ENCODE measurements around the gene CNTN5. TPM values are rescaled to one million over a fixed set of nuclear protein-coding genes. Genes with fewer than 3 reads are reported as not detected.

CNTN5 gene
- total RNA-seq, 1 donor from 2014 or later: 0.24 TPM

DNA sequence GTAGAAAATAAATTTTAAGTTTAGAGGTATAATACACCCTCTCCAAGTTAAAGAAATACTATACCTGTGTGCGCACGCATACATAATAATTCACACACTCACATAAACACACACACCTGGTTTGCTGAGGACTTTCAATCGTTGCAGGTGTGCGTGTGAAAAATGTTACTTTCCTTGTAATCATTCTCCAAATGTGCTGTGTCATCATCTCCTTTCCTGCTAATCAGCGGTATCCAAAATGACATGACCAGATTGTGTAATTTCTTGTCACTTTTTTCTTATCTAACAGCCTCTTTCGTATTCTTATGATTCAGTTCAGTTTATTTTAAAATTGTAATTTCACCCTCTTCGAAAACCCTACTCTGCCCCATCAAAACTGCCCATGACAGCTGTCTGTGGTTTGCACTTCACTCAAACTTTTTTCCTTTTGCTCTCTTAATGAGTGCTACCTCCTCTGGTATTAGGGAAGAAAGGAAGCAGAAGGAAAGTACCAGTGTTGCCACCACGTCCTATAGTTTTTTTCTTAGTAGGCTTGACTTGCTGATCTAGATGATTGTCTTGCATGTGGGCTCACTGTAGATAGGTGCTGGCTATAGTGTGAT, 651.2 kb downstream of the CNTN5 start:
- ATAC-seq: no peak
- no peak overlapping the region for H3K27ac ChIP-seq
- no peaks in the 10 kb centered on the region for H3K9me3 ChIP-seq
- intact Hi-C loops (cut with DNase I): no loop called here
- H3K27me3 ChIP-seq (ENCODE audit: low read depth): no peaks in the 10 kb centered on the region
- DNase-seq: no peak
- H3K4me1 ChIP-seq: no peaks in the 10 kb centered on the region
- no peak overlapping the region for H3K4me3 ChIP-seq
- TF ChIP-seq, protein P1, sequence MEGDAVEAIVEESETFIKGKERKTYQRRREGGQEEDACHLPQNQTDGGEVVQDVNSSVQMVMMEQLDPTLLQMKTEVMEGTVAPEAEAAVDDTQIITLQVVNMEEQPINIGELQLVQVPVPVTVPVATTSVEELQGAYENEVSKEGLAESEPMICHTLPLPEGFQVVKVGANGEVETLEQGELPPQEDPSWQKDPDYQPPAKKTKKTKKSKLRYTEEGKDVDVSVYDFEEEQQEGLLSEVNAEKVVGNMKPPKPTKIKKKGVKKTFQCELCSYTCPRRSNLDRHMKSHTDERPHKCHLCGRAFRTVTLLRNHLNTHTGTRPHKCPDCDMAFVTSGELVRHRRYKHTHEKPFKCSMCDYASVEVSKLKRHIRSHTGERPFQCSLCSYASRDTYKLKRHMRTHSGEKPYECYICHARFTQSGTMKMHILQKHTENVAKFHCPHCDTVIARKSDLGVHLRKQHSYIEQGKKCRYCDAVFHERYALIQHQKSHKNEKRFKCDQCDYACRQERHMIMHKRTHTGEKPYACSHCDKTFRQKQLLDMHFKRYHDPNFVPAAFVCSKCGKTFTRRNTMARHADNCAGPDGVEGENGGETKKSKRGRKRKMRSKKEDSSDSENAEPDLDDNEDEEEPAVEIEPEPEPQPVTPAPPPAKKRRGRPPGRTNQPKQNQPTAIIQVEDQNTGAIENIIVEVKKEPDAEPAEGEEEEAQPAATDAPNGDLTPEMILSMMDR (IDR thresholded peaks at IDR 0.05): no peak
- no peaks in the 10 kb centered on the region for H3K36me3 ChIP-seq

DNA sequence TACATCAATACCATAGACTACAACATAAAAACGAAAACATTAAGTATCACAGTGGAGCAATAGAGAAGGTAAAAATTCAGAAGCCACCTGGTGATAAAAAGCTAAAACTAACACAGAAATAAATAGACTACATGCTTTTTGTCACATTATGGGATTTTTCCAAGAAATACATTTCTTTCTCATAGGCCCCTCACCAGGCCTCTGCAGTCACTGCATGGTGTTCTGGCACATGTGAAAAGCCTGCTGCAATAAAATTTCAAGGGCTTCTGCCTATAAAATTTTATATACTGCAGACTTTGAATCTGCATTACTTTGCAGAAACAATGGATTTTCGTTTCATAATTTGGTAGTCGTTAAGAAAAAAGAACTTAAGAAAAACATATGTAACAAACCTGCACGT, 655.5 kb downstream of the CNTN5 start:
- no peak overlapping the region for H3K27ac ChIP-seq
- no peak overlapping the region for H3K4me3 ChIP-seq
- no peak for DNase-seq
- no peaks in the 10 kb centered on the region for H3K27me3 ChIP-seq (ENCODE audit: low read depth)
- TF ChIP-seq, protein P1 (IDR thresholded peaks at IDR 0.05): no peak
- no peaks in the 10 kb centered on the region for H3K9me3 ChIP-seq
- H3K4me1 ChIP-seq: no peaks in the 10 kb centered on the region
- ATAC-seq: no peak
- H3K36me3 ChIP-seq: no peaks in the 10 kb centered on the region
- intact Hi-C loops (cut with DNase I): no loop called here

- no peaks in the 10 kb centered on the region for H3K4me1 ChIP-seq
- intact Hi-C loops (cut with DNase I): no loop called here
- TF ChIP-seq, protein P1 (IDR thresholded peaks at IDR 0.05): no peak
- no peak overlapping the region for H3K27ac ChIP-seq
- DNase-seq: no peak
- ATAC-seq: no peak
- H3K27me3 ChIP-seq (ENCODE audit: low read depth): no peaks in the 10 kb centered on the region
- no peaks in the 10 kb centered on the region for H3K36me3 ChIP-seq
- no peaks in the 10 kb centered on the region for H3K9me3 ChIP-seq
- H3K4me3 ChIP-seq: no peak overlapping the region
These were observed 661.4 kb downstream of the CNTN5 start for GRCh38 chr11:99682171-99682570.

DNA sequence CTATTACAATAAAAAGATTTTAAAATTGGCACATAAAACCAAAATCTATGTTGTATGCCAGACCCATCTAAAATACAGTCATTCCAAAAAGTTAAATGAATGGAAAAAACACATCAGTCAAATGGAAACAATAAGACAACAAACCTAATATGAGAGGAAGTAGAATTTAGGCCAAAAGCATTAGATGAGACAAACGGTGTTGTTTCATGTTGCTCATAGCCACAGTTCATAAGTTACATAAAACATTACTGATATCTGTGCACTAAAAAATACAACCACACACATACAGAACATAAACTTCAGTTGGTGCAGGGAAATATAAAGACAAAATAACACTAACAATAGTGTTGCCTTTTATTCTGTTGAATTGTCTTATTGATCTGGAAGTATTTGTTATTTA, 661.9 kb downstream of the CNTN5 start:
- Histone ChIP-seq H3K9me3 (no peaks in the 10 kb centered on the region), H3K36me3 (no peaks in the 10 kb centered on the region), H3K4me3 (no peak overlapping the region), H3K4me1 (no peaks in the 10 kb centered on the region), H3K27me3 (ENCODE audit: low read depth) (no peaks in the 10 kb centered on the region), H3K27ac (no peak overlapping the region)
- intact Hi-C loops (cut with DNase I): no loop called here
- ATAC-seq (no peak), DNase-seq (no peak)
- TF ChIP-seq, protein P1 (IDR thresholded peaks at IDR 0.05): no peak

GRCh38 chr11:99683933-99684332, 663.2 kb downstream of the CNTN5 start:
- Histone ChIP-seq H3K4me1 (no peaks in the 10 kb centered on the region), H3K36me3 (no peaks in the 10 kb centered on the region), H3K9me3 (no peaks in the 10 kb centered on the region), H3K27me3 (ENCODE audit: low read depth) (no peaks in the 10 kb centered on the region), H3K27ac (no peak overlapping the region), H3K4me3 (no peak overlapping the region)
- ATAC-seq: no peak
- no peak for DNase-seq
- TF ChIP-seq, protein P1 (IDR thresholded peaks at IDR 0.05): no peak
- intact Hi-C loops (cut with DNase I): no loop called here

Measured in lower lobe of right lung (tissue), 2 donors.